HEK293 (cell line): ENCODE data around the gene GPR146.

Experiments
- CTCF ChIA-PET: fragments of 350-600 bp; formaldehyde crosslinking; extraction: SDS; loops from one replicate; lab custom pipeline; 2021; ENCODE audit warnings: antibody characterized with exemption; lab: Yijun Ruan, JAX
- POLR2A ChIA-PET: fragments of 300-600 bp; formaldehyde crosslinking; extraction: SDS; loops from one replicate; lab custom pipeline; 2020; ENCODE audit warnings: antibody characterized with exemption, inconsistent platforms; lab: Yijun Ruan, JAX
- H3K27ac ChIP-seq: fragments of 200-500 bp; sonication (Bioruptor generic); 2 replicates; pipeline ENCODE4 v1.5.1; 2014; ENCODE audit warnings: low read depth, low read length, control low read depth, inconsistent platforms; ENCODE audit errors: extremely low read depth
- H3K36me3 ChIP-seq, 2 experiments: fragments of 200-500 bp in 1 of 2; sonication (Bioruptor generic) in 1 of 2; 1 replicate in 1 of 2; 2 replicates in 1 of 2; pipeline ENCODE4 v1.5.1; 2014 to 2017; ENCODE audit warnings: inconsistent platforms in 2 of 2, low read length in 2 of 2; ENCODE audit not compliant: control insufficient read depth in 2 of 2, insufficient read depth in 1 of 2
- H3K4me1 ChIP-seq: fragments of 200-500 bp; sonication (Bioruptor generic); 2 replicates; pipeline ENCODE4 v1.5.1; 2014; ENCODE audit warnings: mild to moderate bottlenecking, low read length, inconsistent platforms; ENCODE audit not compliant: control insufficient read depth, insufficient read depth
- H3K4me3 ChIP-seq: 2 replicates; pipeline ENCODE4 v1.5.1; 2011; ENCODE audit warnings: low read depth, mild to moderate bottlenecking, control low read depth, low read length, moderate library complexity
- H3K9me3 ChIP-seq: fragments of 200-500 bp; sonication (Bioruptor generic); 2 replicates; pipeline ENCODE4 v1.5.1; 2014; ENCODE audit warnings: low read depth, low read length, inconsistent platforms; ENCODE audit not compliant: control insufficient read depth, insufficient read depth
- EGR2 ChIP-seq: fragments of 450-650 bp; formaldehyde crosslinking; IDR thresholded peaks from 2 replicates; pipeline ENCODE4 v1.5.1; 2016; ENCODE audit warnings: low read depth, missing biosample characterization, missing genetic modification characterization
- GLI4 ChIP-seq: fragments of 450-650 bp; formaldehyde crosslinking; IDR thresholded peaks from 2 replicates; pipeline ENCODE4 v1.5.1; 2016; ENCODE audit warnings: missing biosample characterization, missing genetic modification characterization
- IKZF3 ChIP-seq: fragments of 450-650 bp; IDR thresholded peaks from 2 replicates; pipeline ENCODE4 v1.5.0; 2018; ENCODE audit warnings: missing biosample characterization, mild to moderate bottlenecking, missing genetic modification characterization, moderate library complexity
- MEIS1 ChIP-seq: sonication (generic); formaldehyde crosslinking; IDR thresholded peaks from 2 replicates; pipeline ENCODE4 v1.8.1; 2022; ENCODE audit warnings: missing genetic modification reagents, mild to moderate bottlenecking, borderline replicate concordance
- PBX3 ChIP-seq: sonication (generic); formaldehyde crosslinking; IDR thresholded peaks from 2 replicates; pipeline ENCODE4 v1.8.1; 2022; ENCODE audit warnings: mild to moderate bottlenecking, moderate library complexity, missing genetic modification reagents
- SALL2 ChIP-seq: fragments of 450-650 bp; formaldehyde crosslinking; IDR thresholded peaks from 2 replicates; pipeline ENCODE4 v1.5.0; 2017; ENCODE audit warnings: missing biosample characterization, mild to moderate bottlenecking, missing genetic modification characterization, borderline replicate concordance
- TCF7L2 ChIP-seq: IDR thresholded peaks from 2 replicates; pipeline ENCODE4 v1.6.1; 2011; ENCODE audit warnings: low read depth, mild to moderate bottlenecking, inconsistent platforms, low read length, moderate library complexity, borderline replicate concordance
- ZBTB21 ChIP-seq: fragments of 450-650 bp; formaldehyde crosslinking; IDR thresholded peaks from 2 replicates; pipeline ENCODE4 v1.5.1; 2017; ENCODE audit warnings: missing biosample characterization, missing genetic modification characterization
- ZNF10 ChIP-seq: fragments of 450-650 bp; formaldehyde crosslinking; IDR thresholded peaks from 2 replicates; pipeline ENCODE4 v1.5.1; 2017; ENCODE audit warnings: missing biosample characterization, missing genetic modification characterization
- ZNF133 ChIP-seq: fragments of 450-650 bp; formaldehyde crosslinking; IDR thresholded peaks from 2 replicates; pipeline ENCODE4 v1.5.1; 2016; ENCODE audit warnings: missing biosample characterization, missing genetic modification characterization
- ZNF221 ChIP-seq: fragments of 450-650 bp; formaldehyde crosslinking; IDR thresholded peaks from 2 replicates; pipeline ENCODE4 v1.5.1; 2017; ENCODE audit warnings: missing biosample characterization, missing genetic modification characterization, borderline replicate concordance
- ZNF366 ChIP-seq: fragments of 450-650 bp; formaldehyde crosslinking; conservative IDR thresholded peaks from 2 replicates; pipeline ENCODE4 v1.5.1; 2016; ENCODE audit warnings: missing biosample characterization, missing genetic modification characterization
- ZNF404 ChIP-seq: fragments of 450-650 bp; formaldehyde crosslinking; IDR thresholded peaks from 2 replicates; pipeline ENCODE4 v1.5.1; 2017; ENCODE audit warnings: missing biosample characterization, missing genetic modification characterization
- ZNF433 ChIP-seq: fragments of 450-650 bp; formaldehyde crosslinking; IDR thresholded peaks from 2 replicates; pipeline ENCODE4 v1.5.1; 2016; ENCODE audit warnings: missing biosample characterization, missing genetic modification characterization, low read depth
- ZNF473 ChIP-seq: fragments of 450-650 bp; formaldehyde crosslinking; IDR thresholded peaks from 2 replicates; pipeline ENCODE4 v1.5.1; 2017; ENCODE audit warnings: missing biosample characterization, missing genetic modification characterization
- ZNF510 ChIP-seq: fragments of 450-650 bp; formaldehyde crosslinking; IDR thresholded peaks from 2 replicates; pipeline ENCODE4 v1.5.1; 2018; ENCODE audit warnings: mild to moderate bottlenecking, missing genetic modification characterization, missing biosample characterization; ENCODE audit not compliant: insufficient replicate concordance
- ZNF664 ChIP-seq: fragments of 450-650 bp; formaldehyde crosslinking; IDR thresholded peaks from 2 replicates; pipeline ENCODE4 v1.5.1; 2016; ENCODE audit warnings: missing biosample characterization, missing genetic modification characterization
- ZNF704 ChIP-seq: fragments of 450-650 bp; formaldehyde crosslinking; IDR thresholded peaks from 2 replicates; pipeline ENCODE4 v1.5.1; 2016; ENCODE audit warnings: missing biosample characterization, missing genetic modification characterization
- TF ChIP-seq, protein P1 (sequence below): fragments of 450-650 bp; formaldehyde crosslinking; IDR thresholded peaks from 2 replicates; pipeline ENCODE4 v1.5.1; 2016; ENCODE audit warnings: missing biosample characterization, missing genetic modification characterization

GPR146 gene

DNA sequence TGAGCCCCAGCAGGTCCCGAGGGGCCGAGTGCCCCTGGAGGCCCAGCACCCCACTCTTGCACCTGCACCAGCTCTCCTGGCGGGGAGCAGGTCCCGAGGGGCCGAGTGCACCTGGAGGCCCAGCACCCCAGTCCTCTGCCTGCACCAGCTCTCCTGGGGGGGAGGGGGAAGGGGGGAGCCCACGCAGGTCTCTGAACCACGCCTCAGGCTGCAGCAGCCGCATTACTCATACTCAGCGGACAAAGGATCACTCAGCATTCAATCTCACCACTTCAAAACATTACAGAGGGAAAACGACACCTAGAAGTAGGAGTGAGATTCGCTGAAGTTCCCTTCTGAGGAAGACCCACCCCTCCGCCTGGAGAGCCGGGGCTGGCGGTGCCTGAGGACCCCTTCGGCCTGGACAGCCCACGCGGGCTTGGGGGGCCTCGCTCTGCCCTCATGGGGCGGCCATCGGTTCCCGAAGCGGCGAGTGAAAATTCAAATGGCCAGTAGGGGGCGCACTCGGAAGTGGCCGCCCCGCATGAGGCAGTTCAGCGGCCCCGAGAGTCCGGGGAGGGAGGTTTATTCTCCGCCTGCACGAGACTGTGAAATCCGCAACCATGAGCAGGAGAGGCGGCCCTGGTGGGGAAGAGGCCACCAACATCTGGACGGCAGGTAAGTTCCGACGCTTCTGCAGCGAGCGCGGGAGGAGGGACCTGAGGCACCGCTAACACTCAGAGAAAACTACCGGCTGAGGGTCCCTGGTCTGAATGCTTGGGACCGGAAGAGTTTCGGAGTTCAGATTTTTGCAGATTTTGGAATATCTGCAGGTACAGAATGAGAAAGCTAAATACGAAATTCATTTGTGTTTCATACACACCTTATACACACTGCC lies 42.5 kb downstream of the GPR146 start (continued):
- peak; percentile 48; the same call in 1 of the 2 replicates for TF ChIP-seq EGR2 (tag by site-specific recombination)
- TF ChIP-seq IKZF3 (tag by site-specific recombination), result no peak
- no peak for TF ChIP-seq ZNF10 (tag by site-specific recombination)
- TF ChIP-seq ZNF221 (tag by site-specific recombination), result no peak
- TF ChIP-seq SALL2 (tag by site-specific recombination), result no peak
- TF ChIP-seq ZNF366 (tag by site-specific recombination), result no peak
- TF ChIP-seq ZNF473 (tag by site-specific recombination), result no peak
- no peak for TF ChIP-seq ZNF404 (tag by site-specific recombination)
- no peak for TF ChIP-seq PBX3 (CRISPR knock-in tag)
- TF ChIP-seq, protein P1, sequence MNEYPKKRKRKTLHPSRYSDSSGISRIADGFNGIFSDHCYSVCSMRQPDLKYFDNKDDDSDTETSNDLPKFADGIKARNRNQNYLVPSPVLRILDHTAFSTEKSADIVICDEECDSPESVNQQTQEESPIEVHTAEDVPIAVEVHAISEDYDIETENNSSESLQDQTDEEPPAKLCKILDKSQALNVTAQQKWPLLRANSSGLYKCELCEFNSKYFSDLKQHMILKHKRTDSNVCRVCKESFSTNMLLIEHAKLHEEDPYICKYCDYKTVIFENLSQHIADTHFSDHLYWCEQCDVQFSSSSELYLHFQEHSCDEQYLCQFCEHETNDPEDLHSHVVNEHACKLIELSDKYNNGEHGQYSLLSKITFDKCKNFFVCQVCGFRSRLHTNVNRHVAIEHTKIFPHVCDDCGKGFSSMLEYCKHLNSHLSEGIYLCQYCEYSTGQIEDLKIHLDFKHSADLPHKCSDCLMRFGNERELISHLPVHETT, result no peak

GRCh38 chr7:1087465-1087814 lies 43.1 kb downstream of the GPR146 start:
- no peak overlapping the region for H3K27ac ChIP-seq
- H3K4me1 ChIP-seq, result peaks cover 15% of the 10 kb centered on the region
- H3K9me3 ChIP-seq, result no peaks in the 10 kb centered on the region
- no peak for TF ChIP-seq GLI4 (tag by site-specific recombination)
- TF ChIP-seq ZBTB21 (tag by site-specific recombination), result no peak
- TF ChIP-seq, protein P1, result no peak
- no peak for TF ChIP-seq TCF7L2
- no peak for TF ChIP-seq ZNF404 (tag by site-specific recombination)
- TF ChIP-seq MEIS1 (CRISPR knock-in tag), result no peak
- no peak for TF ChIP-seq ZNF433 (tag by site-specific recombination)
- TF ChIP-seq ZNF704 (tag by site-specific recombination), result no peak
- no peak for TF ChIP-seq ZNF510
- no peak for TF ChIP-seq ZNF133
- TF ChIP-seq ZNF664, result no peak
- peaks cover 0 to 5% of the 10 kb centered on the region in 2 experiments; a peak in 1 of 3 replicates for H3K36me3 ChIP-seq
- ChIA-PET POLR2A (no interaction called here), CTCF (interaction anchor here (0.7 to 3.7 kb wide), 8 partner anchors 13 to 452 kb away, joined by 3 to 38 read pairs (median 6); no protein-coding TSS in a partner anchor)
- H3K4me3 ChIP-seq, result no peak overlapping the region
